RWPE2 (cell line): ENCODE measurements around the gene ASCL5.
A peak's percentile ranks its signal among the peaks of the same experiment; 100 is the strongest.

Experiments used
- ATAC-seq: fragments of 200-7000 bp; cut with Tn5 transposase; 3 replicates; pipeline ENCODE4 v1.9.1; 2021; ENCODE audit warnings: low read depth
- DNase-seq: peaks from one replicate; pipeline ENCODE4 v3.0.0-alpha.2; 2020; ENCODE audit warnings: low spot score
- H3K27ac ChIP-seq: fragments of 450-650 bp; 2 replicates; pipeline ENCODE4 v1.5.1; 2017; ENCODE audit warnings: mild to moderate bottlenecking; ENCODE audit not compliant: poor library complexity, severe bottlenecking
- H3K27me3 ChIP-seq: fragments of 250-450 bp; sonication (Bioruptor Pico); 2 replicates; pipeline ENCODE4 v1.5.1; 2021; ENCODE audit warnings: mild to moderate bottlenecking, moderate library complexity; ENCODE audit not compliant: insufficient read depth, poor library complexity, severe bottlenecking
- H3K36me3 ChIP-seq: fragments of 250-450 bp; sonication (Bioruptor Pico); 2 replicates; pipeline ENCODE4 v1.5.1; 2020; ENCODE audit warnings: low read depth, mild to moderate bottlenecking, moderate library complexity
- H3K4me1 ChIP-seq: fragments of 250-450 bp; sonication (Bioruptor Pico); 2 replicates; pipeline ENCODE4 v1.5.1; 2021; ENCODE audit warnings: mild to moderate bottlenecking, moderate library complexity; ENCODE audit not compliant: insufficient read depth, poor library complexity, severe bottlenecking
- H3K4me3 ChIP-seq: fragments of 250-450 bp; sonication (Bioruptor Pico); 2 replicates; pipeline ENCODE4 v1.5.1; 2021; ENCODE audit warnings: mild to moderate bottlenecking, moderate library complexity; ENCODE audit not compliant: severe bottlenecking
- H3K9me3 ChIP-seq: fragments of 250-450 bp; sonication (Bioruptor Pico); 2 replicates; pipeline ENCODE4 v1.5.1; 2021; ENCODE audit warnings: mild to moderate bottlenecking, moderate library complexity; ENCODE audit not compliant: severe bottlenecking
- CTCF ChIP-seq: fragments of 450-650 bp; IDR thresholded peaks from one replicate; pipeline ENCODE4 v1.5.1; 2017; ENCODE audit warnings: mild to moderate bottlenecking, moderate library complexity; ENCODE audit not compliant: poor library complexity, severe bottlenecking

ASCL5 gene

GRCh38 chr1:201137579-201138310 is 10.8 kb upstream of the ASCL5 start:
- no peak overlapping the region for H3K4me3 ChIP-seq
- no peaks in the 10 kb centered on the region for H3K27me3 ChIP-seq
- no peak for TF ChIP-seq CTCF
- ATAC-seq (peak; percentile 54), DNase-seq (no peak)
- H3K9me3 ChIP-seq = no peaks in the 10 kb centered on the region
- H3K36me3 ChIP-seq = peaks cover 27% of the 10 kb centered on the region
- no peak overlapping the region for H3K27ac ChIP-seq
- no peaks in the 10 kb centered on the region for H3K4me1 ChIP-seq

GRCh38 chr1:201137024-201137392 is 10.0 kb upstream of the ASCL5 start:
- Histone ChIP-seq H3K27me3 (no peaks in the 10 kb centered on the region), H3K9me3 (no peaks in the 10 kb centered on the region), H3K4me3 (no peak overlapping the region), H3K27ac (no peak overlapping the region), H3K4me1 (no peaks in the 10 kb centered on the region), H3K36me3 (peaks cover 20% of the 10 kb centered on the region)
- ATAC-seq (no peak), DNase-seq (no peak)
- no peak for TF ChIP-seq CTCF

GRCh38 chr1:201136355-201137023 is 9.5 kb upstream of the ASCL5 start:
- Histone ChIP-seq H3K4me1 (no peaks in the 10 kb centered on the region), H3K36me3 (peaks cover 17% of the 10 kb centered on the region), H3K4me3 (no peak overlapping the region), H3K27me3 (no peaks in the 10 kb centered on the region), H3K27ac (no peak overlapping the region), H3K9me3 (no peaks in the 10 kb centered on the region)
- no peak for TF ChIP-seq CTCF
- ATAC-seq (no peak), DNase-seq (no peak)

- Histone ChIP-seq H3K27me3 (no peaks in the 10 kb centered on the region), H3K27ac (no peak overlapping the region), H3K36me3 (peaks cover 6% of the 10 kb centered on the region; the same call in 1 of the 2 replicates), H3K4me1 (no peaks in the 10 kb centered on the region), H3K9me3 (no peaks in the 10 kb centered on the region), H3K4me3 (no peak overlapping the region)
- no peak for ATAC-seq
- TF ChIP-seq CTCF = no peak
- DNase-seq = no peak
These were observed 7.4 kb upstream of the ASCL5 start for GRCh38 chr1:201134405-201134804.

GRCh38 chr1:201131398-201131797 is 4.4 kb upstream of the ASCL5 start:
- no peaks in the 10 kb centered on the region for H3K27me3 ChIP-seq
- H3K36me3 ChIP-seq = no peaks in the 10 kb centered on the region
- TF ChIP-seq CTCF = no peak
- DNase-seq (no peak), ATAC-seq (no peak)
- H3K9me3 ChIP-seq = no peaks in the 10 kb centered on the region
- H3K4me3 ChIP-seq = no peak overlapping the region
- H3K27ac ChIP-seq = no peak overlapping the region
- H3K4me1 ChIP-seq = no peaks in the 10 kb centered on the region
